ENCODE measurements around the gene C19orf73.

Gene C19orf73, protein sequence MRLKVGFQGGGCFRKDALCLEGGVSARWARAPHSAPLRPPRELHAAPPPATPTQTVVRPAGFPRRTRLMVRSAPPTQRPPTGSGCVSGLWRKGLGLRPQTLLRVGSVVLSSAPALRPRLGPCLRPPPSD

DNA sequence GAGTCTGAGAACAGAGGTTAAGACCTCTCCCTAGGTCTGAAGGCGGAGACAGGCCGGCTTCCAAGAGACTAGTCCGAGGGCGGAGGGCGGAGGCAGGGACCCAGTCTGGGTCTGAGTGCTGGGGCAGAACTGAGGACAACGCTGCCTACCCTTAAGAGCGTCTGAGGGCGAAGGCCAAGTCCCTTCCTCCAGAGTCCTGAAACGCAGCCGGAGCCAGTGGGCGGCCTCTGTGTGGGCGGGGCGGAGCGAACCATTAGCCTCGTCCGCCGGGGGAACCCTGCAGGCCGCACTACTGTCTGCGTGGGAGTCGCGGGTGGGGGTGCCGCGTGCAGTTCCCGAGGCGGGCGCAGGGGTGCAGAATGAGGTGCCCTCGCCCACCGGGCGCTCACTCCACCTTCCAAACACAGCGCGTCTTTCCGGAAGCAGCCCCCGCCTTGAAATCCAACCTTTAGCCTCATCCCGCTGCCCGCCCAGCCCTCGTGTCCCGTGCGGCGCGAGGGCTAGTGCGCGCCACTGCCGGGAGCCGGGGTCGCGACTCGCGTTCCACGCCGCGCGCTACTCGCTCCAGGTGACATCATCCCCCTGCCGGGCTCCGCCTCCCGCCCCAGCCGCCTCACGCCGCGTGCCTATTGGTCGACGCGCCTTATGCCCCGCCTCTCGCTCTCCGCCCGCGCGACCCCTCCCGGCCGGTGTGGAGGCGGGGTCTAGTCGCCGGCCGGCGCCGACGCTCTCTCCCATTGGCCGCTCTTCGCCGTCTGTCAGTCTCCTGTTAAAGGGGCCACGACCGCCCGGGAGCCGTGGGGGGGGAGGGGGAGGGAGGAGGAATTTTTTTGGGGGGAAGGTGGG, at the start of gene C19orf73:
Gene C19orf73 (minus strand): TSS at position 579 of the 846 bp plus-strand sequence. CDS start 121 bp downstream, at position 458.
- Histone ChIP-seq H3K9me3 (ENCODE audit: low read length) (no peaks in the 10 kb centered on the region), H3K9ac (ENCODE audit: low read length) (peak within 1 kb of the TSS; percentile 49), H3K27ac (ENCODE audit: low read depth, low read length) (peak within 1 kb of the TSS; percentile 76), H3K4me1 (ENCODE audit: insufficient read depth, low read length) (peaks cover 8% of the 10 kb centered on the region), H3K4me3 (ENCODE audit: low read depth in 1 of 2, low read length in 2 of 2) (peak within 1 kb of the TSS; percentile 58 to 83), H3K36me3 (ENCODE audit: insufficient read depth, low read length) (no peaks in the 10 kb centered on the region), H3K27me3 (ENCODE audit: control insufficient read depth in 1 of 2, insufficient read depth in 2 of 2, low read length in 2 of 2) (peaks cover 0 to 7% of the 10 kb centered on the region in 2 donors)

DNA sequence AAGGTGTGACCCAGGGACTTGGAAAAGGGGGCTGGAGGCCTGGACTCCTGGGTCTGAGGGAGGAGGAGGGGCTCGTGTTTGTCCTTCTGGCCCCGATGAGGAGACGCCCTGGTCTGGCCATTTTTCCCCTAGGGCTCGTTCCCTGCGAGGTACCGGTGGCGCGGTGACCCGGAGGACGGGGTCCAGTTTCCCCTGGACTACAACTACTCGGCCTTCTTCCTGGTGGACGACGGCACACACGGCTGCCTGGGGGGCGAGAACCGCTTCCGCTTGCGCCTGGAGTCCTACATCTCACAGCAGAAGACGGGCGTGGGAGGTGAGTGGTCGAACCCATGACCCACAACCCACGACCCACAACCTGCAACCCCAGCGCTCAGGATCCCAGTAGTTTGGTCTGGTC, 49.5 kb upstream of the C19orf73 start:
- Histone ChIP-seq H3K4me1 (ENCODE audit: insufficient read depth, low read length) (peaks cover 5% of the 10 kb centered on the region), H3K9me3 (ENCODE audit: low read length) (no peaks in the 10 kb centered on the region), H3K9ac (ENCODE audit: low read length) (no peak overlapping the region), H3K4me3 (ENCODE audit: low read depth in 1 of 2, low read length in 2 of 2) (no peak overlapping the region), H3K27me3 (ENCODE audit: control insufficient read depth in 1 of 2, insufficient read depth in 2 of 2, low read length in 2 of 2) (no peaks in the 10 kb centered on the region), H3K36me3 (ENCODE audit: insufficient read depth, low read length) (peaks cover 20% of the 10 kb centered on the region), H3K27ac (ENCODE audit: low read depth, low read length) (no peak overlapping the region)

DNA sequence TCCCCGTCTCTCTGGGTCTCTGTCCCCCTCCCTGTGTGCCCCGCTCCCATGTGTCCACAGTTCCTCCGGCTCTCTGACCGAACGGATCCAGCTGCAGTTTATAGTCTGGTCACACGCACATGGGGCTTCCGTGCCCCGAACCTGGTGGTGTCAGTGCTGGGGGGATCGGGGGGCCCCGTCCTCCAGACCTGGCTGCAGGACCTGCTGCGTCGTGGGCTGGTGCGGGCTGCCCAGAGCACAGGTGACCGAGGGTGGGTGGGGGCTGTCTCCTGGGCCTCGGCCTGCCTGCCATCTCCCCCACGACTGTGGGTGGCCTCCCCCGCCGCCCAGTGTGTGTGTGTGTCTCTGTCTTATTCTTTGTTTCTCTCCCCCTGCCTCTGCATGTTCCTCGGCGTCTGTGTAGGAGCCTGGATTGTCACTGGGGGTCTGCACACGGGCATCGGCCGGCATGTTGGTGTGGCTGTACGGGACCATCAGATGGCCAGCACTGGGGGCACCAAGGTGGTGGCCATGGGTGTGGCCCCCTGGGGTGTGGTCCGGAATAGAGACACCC, 49.0 kb upstream of the C19orf73 start:
- peaks cover 20% of the 10 kb centered on the region for H3K36me3 ChIP-seq (ENCODE audit: insufficient read depth, low read length)
- H3K9me3 ChIP-seq (ENCODE audit: low read length), result no peaks in the 10 kb centered on the region
- H3K4me1 ChIP-seq (ENCODE audit: insufficient read depth, low read length), result peaks cover 5% of the 10 kb centered on the region
- H3K27me3 ChIP-seq (ENCODE audit: control insufficient read depth in 1 of 2, insufficient read depth in 2 of 2, low read length in 2 of 2), result no peaks in the 10 kb centered on the region
- no peak overlapping the region for H3K4me3 ChIP-seq (ENCODE audit: low read depth in 1 of 2, low read length in 2 of 2)
- H3K27ac ChIP-seq (ENCODE audit: low read depth, low read length), result no peak overlapping the region
- no peak overlapping the region for H3K9ac ChIP-seq (ENCODE audit: low read length)

DNA sequence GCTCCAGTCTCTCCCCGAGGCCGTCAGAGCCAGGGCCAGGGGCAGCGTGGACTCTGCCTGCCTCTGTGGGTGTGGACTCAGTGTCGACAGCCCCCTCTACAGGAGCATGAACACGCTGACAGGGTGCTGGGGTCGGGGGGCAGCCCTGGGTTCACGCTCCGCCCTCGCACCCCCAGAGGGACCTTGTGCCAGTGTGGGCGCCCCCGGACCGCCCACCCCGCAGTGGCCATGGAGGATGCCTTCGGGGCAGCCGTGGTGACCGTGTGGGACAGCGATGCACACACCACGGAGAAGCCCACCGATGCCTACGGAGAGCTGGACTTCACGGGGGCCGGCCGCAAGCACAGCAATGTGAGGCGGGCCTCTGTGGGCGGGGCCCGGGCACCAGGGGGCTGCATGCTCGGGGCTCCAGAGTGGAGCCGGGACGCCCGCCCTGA, 46.9 kb upstream of the C19orf73 start:
- Histone ChIP-seq H3K9ac (ENCODE audit: low read length) (no peak overlapping the region), H3K4me1 (ENCODE audit: insufficient read depth, low read length) (peaks cover 5% of the 10 kb centered on the region), H3K27me3 (ENCODE audit: control insufficient read depth in 1 of 2, insufficient read depth in 2 of 2, low read length in 2 of 2) (no peaks in the 10 kb centered on the region), H3K36me3 (ENCODE audit: insufficient read depth, low read length) (peaks cover 4% of the 10 kb centered on the region), H3K4me3 (ENCODE audit: low read depth in 1 of 2, low read length in 2 of 2) (peak overlapping the region in 1 of 2 donors; percentile 18), H3K9me3 (ENCODE audit: low read length) (no peaks in the 10 kb centered on the region), H3K27ac (ENCODE audit: low read depth, low read length) (no peak overlapping the region)

DNA sequence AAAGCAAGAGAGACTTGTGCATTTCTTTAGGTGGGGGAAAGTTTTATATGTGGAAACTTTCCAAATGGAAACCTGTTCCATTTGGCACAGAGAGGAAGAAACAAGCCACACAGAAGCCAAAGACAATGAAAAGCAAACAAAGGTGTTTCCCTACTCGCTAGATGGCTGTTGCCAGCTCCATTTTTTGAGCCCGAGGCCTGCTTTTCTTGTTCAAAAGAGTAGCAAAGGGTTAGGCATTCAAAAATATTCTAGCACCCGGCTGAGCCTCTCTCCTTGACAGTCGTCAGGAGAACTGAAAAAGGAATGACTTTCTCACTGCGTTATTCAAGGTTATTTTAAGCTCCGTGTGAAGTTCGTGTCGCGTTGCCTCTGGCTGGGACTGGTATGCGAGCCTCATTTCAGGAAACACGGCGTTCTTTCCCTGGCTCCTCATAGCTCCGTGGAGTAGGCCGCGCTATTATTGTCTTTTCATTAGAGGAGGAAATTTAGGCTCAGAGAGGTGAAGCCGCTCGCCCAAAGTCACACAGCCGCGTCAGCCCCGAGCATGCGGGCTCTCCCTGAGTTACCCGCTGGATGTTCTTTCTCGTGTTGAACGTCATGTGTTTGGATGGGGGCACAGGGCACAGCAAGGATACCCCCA, 46.3 kb upstream of the C19orf73 start:
- Histone ChIP-seq H3K36me3 (ENCODE audit: insufficient read depth, low read length) (no peaks in the 10 kb centered on the region), H3K9me3 (ENCODE audit: low read length) (no peaks in the 10 kb centered on the region), H3K27me3 (ENCODE audit: control insufficient read depth in 1 of 2, insufficient read depth in 2 of 2, low read length in 2 of 2) (no peaks in the 10 kb centered on the region), H3K9ac (ENCODE audit: low read length) (no peak overlapping the region), H3K4me3 (ENCODE audit: low read depth in 1 of 2, low read length in 2 of 2) (peak overlapping the region in 1 of 2 donors; percentile 18), H3K4me1 (ENCODE audit: insufficient read depth, low read length) (peaks cover 5% of the 10 kb centered on the region), H3K27ac (ENCODE audit: low read depth, low read length) (peak overlapping the region; percentile 1)

DNA sequence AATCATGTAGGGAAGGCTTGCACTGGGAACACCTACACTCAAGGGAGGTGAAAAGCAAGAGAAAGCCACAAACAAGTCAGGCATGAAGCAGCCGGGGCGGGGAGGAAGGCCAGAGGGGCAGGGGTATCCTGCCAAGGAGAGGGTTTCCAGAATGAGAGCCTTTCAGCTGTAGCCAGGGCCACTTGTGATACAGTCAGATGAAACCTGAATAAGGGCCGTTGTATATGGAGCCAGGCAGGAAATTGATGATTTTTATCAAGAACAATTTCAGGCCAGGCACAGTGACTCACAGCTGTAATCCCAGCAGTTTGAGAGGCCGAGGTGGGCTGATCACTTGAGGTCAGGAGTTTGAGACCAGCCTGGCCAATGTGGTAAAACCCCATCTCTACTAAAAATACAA, 43.0 kb upstream of the C19orf73 start:
- no peaks in the 10 kb centered on the region for H3K27me3 ChIP-seq (ENCODE audit: control insufficient read depth in 1 of 2, insufficient read depth in 2 of 2, low read length in 2 of 2)
- H3K4me3 ChIP-seq (ENCODE audit: low read depth in 1 of 2, low read length in 2 of 2), result no peak overlapping the region
- H3K36me3 ChIP-seq (ENCODE audit: insufficient read depth, low read length), result no peaks in the 10 kb centered on the region
- peaks cover 10% of the 10 kb centered on the region for H3K4me1 ChIP-seq (ENCODE audit: insufficient read depth, low read length)
- no peak overlapping the region for H3K27ac ChIP-seq (ENCODE audit: low read depth, low read length)
- no peaks in the 10 kb centered on the region for H3K9me3 ChIP-seq (ENCODE audit: low read length)
- no peak overlapping the region for H3K9ac ChIP-seq (ENCODE audit: low read length)

DNA sequence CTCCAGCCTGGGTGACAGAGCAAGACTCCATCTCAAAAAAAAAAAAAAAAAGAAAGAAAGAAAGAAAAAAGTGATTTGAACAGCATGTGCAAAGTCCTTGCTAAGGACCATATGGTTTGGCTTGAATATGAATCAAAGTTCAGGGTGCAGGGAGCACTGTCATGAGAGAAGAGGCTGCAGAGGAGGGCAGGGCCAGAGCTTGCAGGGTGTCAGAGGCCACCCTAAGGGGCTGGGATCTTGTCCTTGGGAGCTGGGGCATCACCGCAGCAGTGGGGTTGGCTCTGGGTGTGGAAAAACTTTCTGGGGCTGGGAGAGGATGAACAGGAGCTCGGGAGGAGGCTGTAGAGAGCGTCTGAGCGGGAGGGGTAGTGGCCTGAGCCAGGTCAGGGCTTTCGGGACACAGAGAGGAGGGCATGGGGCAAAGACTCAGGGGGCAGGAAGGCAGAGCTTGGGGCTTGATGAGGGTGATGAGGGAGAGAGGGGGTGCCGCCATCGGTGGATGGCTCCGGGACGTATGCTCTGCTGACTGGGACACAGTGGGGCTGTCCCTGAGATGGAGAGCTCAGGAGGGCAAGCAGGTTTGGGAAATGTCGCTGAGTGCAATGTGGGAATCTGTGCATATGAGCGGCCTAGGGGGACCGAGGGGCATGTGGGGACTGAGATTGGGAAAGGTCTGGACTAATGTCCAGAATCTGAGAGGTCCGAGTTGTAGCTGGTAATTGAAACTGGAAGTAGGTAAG, 41.7 kb upstream of the C19orf73 start:
- peaks cover 9% of the 10 kb centered on the region for H3K4me1 ChIP-seq (ENCODE audit: insufficient read depth, low read length)
- no peak overlapping the region for H3K9ac ChIP-seq (ENCODE audit: low read length)
- no peaks in the 10 kb centered on the region for H3K36me3 ChIP-seq (ENCODE audit: insufficient read depth, low read length)
- no peak overlapping the region for H3K27ac ChIP-seq (ENCODE audit: low read depth, low read length)
- H3K9me3 ChIP-seq (ENCODE audit: low read length), result no peaks in the 10 kb centered on the region
- no peak overlapping the region for H3K4me3 ChIP-seq (ENCODE audit: low read depth in 1 of 2, low read length in 2 of 2)
- no peaks in the 10 kb centered on the region for H3K27me3 ChIP-seq (ENCODE audit: control insufficient read depth in 1 of 2, insufficient read depth in 2 of 2, low read length in 2 of 2)

DNA sequence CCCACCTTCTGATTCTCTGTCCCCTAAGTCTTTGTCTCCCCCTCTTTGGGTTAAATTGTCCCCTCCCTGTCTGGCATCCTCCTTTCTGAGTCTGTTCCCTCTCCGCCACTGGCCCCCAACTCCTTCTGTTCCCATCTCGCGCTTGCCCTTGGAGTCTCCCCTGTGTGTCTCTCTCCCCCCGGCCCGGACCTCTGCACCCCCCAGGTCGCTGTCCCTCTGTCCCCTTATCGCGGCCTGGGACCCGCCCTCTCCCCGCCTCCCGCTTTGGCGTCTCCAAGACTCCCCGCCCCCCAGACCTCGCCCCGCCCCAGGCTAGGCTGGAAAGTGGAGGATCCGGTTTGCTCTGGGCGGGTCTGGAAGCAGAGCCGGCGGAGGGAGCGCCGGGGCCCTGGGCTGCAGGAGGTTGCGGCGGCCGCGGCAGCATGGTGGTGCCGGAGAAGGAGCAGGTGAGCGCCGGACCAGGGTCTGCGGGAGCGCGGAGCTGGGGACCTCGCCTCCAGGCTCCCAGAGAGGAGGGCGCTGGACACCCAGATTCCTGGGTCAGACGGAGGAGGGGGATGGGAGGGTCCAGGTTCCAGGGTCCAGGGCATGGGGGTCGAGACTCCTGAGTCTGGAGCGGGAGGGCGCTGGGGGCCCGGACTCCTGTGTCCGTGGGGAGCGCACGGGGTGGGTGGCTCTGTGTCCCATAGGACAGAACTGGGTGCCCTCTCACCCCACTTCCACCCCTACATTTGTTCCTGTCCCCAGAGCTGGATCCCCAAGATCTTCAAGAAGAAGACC, 38.7 kb upstream of the C19orf73 start, which contains the start of gene TRPM4:
Gene TRPM4 (plus strand): TSS at position 348 of the 780 bp plus-strand sequence. CDS start 75 bp downstream, at position 423.
- H3K9me3 ChIP-seq (ENCODE audit: low read length), result no peaks in the 10 kb centered on the region
- no peaks in the 10 kb centered on the region for H3K36me3 ChIP-seq (ENCODE audit: insufficient read depth, low read length)
- H3K27me3 ChIP-seq (ENCODE audit: control insufficient read depth in 1 of 2, insufficient read depth in 2 of 2, low read length in 2 of 2), result no peaks in the 10 kb centered on the region
- H3K9ac ChIP-seq (ENCODE audit: low read length), result peak within 1 kb of the TSS; percentile 18
- peak within 1 kb of the TSS; percentile 81 to 84 for H3K4me3 ChIP-seq (ENCODE audit: low read depth in 1 of 2, low read length in 2 of 2)
- H3K27ac ChIP-seq (ENCODE audit: low read depth, low read length), result peak within 1 kb of the TSS; percentile 80
- peaks cover 5% of the 10 kb centered on the region for H3K4me1 ChIP-seq (ENCODE audit: insufficient read depth, low read length)

DNA sequence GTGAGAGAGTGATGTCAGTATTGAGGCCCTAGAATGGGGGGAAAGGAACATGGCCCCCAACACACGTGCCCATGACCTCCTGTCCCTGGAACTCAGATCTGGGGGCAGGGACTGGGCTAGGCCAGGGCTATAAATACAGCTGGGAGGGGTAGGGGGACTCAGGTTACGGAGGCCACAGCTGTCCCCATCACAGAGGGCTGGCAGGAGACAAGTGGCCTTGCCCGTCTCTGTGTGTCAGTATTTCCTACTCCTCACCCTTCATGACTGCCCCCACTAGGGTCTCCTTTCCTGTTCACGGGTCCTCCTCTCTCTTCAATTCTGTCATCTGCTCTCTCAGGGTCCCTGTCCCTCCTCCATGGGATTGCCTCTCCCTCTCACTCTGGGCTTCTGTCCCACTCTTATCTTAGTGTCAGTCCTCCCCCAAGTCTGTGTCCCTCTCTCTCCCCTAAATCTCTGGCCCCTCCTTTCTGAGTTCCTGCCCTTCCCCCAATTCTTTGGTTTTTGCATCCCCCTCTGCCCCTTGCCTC, 36.9 kb upstream of the C19orf73 start:
- H3K27ac ChIP-seq (ENCODE audit: low read depth, low read length), result no peak overlapping the region
- no peaks in the 10 kb centered on the region for H3K9me3 ChIP-seq (ENCODE audit: low read length)
- H3K36me3 ChIP-seq (ENCODE audit: insufficient read depth, low read length), result no peaks in the 10 kb centered on the region
- H3K27me3 ChIP-seq (ENCODE audit: control insufficient read depth in 1 of 2, insufficient read depth in 2 of 2, low read length in 2 of 2), result no peaks in the 10 kb centered on the region
- peaks cover 12% of the 10 kb centered on the region for H3K4me1 ChIP-seq (ENCODE audit: insufficient read depth, low read length)
- no peak overlapping the region for H3K4me3 ChIP-seq (ENCODE audit: low read depth in 1 of 2, low read length in 2 of 2)
- no peak overlapping the region for H3K9ac ChIP-seq (ENCODE audit: low read length)
